PC-3 (cell line): ENCODE data around the gene ILKAP. TPM values are rescaled to one million over a fixed set of nuclear protein-coding genes. Genes with fewer than 3 reads are reported as not detected.

Source experiments
- ATAC-seq: fragments of 200-7000 bp; cut with Tn5 transposase; 2 replicates; pipeline ENCODE4 v1.9.1; 2020; ENCODE audit warnings: mild to moderate bottlenecking, moderate library complexity
- BruUV-seq: library from RNA; stranded (reverse); fragments of 400-500 nt; replicated peaks from 2 replicates; lab custom pipeline; 2021; lab: Mats Ljungman, UMichigan
- CTCF ChIA-PET: fragments of 300-600 bp; sonication (Branson Sonifier 250); formaldehyde crosslinking; loops from one replicate; lab custom pipeline; 2022; ENCODE audit warnings: antibody characterized with exemption; lab: Charles Lee
- POLR2A ChIA-PET: fragments of 300-600 bp; sonication (Branson Sonifier 250); formaldehyde crosslinking; loops from one replicate; lab custom pipeline; 2022; ENCODE audit warnings: antibody characterized with exemption; ENCODE audit not compliant: unreplicated experiment; lab: Charles Lee
- DNase-seq: peaks from one replicate; pipeline ENCODE4 v3.0.0-alpha.2; 2015
- H2AFZ ChIP-seq: fragments of 300-600 bp; sonication (generic); 2 replicates; pipeline ENCODE4 v1.6.0; 2016; ENCODE audit warnings: antibody characterized with exemption, low read length
- H3F3A ChIP-seq: fragments of 300-600 bp; sonication (generic); one replicate; pipeline ENCODE4 v1.6.0; 2017; ENCODE audit warnings: antibody characterized with exemption, low read length, control low read depth, mild to moderate bottlenecking; ENCODE audit not compliant: unreplicated experiment
- H3K27ac ChIP-seq: fragments of 300-600 bp; sonication (generic); 2 replicates; pipeline ENCODE4 v1.5.1; 2016; ENCODE audit warnings: mild to moderate bottlenecking, low read length
- H3K27me3 ChIP-seq: fragments of 300-600 bp; sonication (generic); 2 replicates; pipeline ENCODE4 v1.6.1; 2016; ENCODE audit warnings: low read length, mixed read lengths
- H3K36me3 ChIP-seq: fragments of 300-600 bp; sonication (generic); 2 replicates; pipeline ENCODE4 v1.6.1; 2016; ENCODE audit warnings: low read depth, mixed run types, low read length, mixed read lengths
- H3K4me1 ChIP-seq: fragments of 300-600 bp; sonication (generic); 2 replicates; pipeline ENCODE4 v1.5.1; 2016; ENCODE audit warnings: low read length; ENCODE audit not compliant: insufficient read depth
- H3K4me2 ChIP-seq: fragments of 300-600 bp; sonication (generic); 2 replicates; pipeline ENCODE4 v1.6.0; 2016; ENCODE audit warnings: low read length
- H3K4me3 ChIP-seq: fragments of 300-600 bp; sonication (generic); 2 replicates; pipeline ENCODE4 v1.5.1; 2016; ENCODE audit warnings: mild to moderate bottlenecking, low read length, mixed read lengths
- H3K79me2 ChIP-seq: fragments of 300-600 bp; sonication (generic); 2 replicates; pipeline ENCODE4 v1.6.1; 2017; ENCODE audit warnings: low read length, mixed read lengths
- H3K9ac ChIP-seq: fragments of 300-600 bp; sonication (generic); 2 replicates; pipeline ENCODE4 v1.6.0; 2016; ENCODE audit warnings: mild to moderate bottlenecking, low read length
- H3K9me2 ChIP-seq: fragments of 300-600 bp; sonication (generic); replicated peaks from 2 replicates; pipeline ENCODE4 v1.6.1; 2016; ENCODE audit warnings: mixed run types, low read length, mixed read lengths
- H3K9me3 ChIP-seq: fragments of 300-600 bp; sonication (generic); 2 replicates; pipeline ENCODE4 v1.6.1; 2016; ENCODE audit warnings: low read length, mixed read lengths
- H4K20me1 ChIP-seq: fragments of 300-600 bp; sonication (generic); 2 replicates; pipeline ENCODE4 v1.6.1; 2016; ENCODE audit warnings: low read length, mixed read lengths
- EZH2 ChIP-seq: fragments of 300-600 bp; sonication (generic); IDR thresholded peaks from one replicate; pipeline ENCODE4 v1.6.1; 2017; ENCODE audit warnings: antibody characterized with exemption, mild to moderate bottlenecking, low read length; ENCODE audit not compliant: unreplicated experiment
- EZH2phosphoT487 ChIP-seq: fragments of 300-600 bp; sonication (generic); IDR thresholded peaks from 2 replicates; pipeline ENCODE4 v1.6.1; 2018; ENCODE audit warnings: mild to moderate bottlenecking, antibody characterized with exemption, low read length, borderline replicate concordance
- intact Hi-C: fragments of 100-400 bp; cut with micrococcal nuclease; formaldehyde crosslinking; loops from 2 replicates; pipeline ENCODE4 v1.9.0; 2023
- total RNA-seq: library from RNA; depleted of rRNA; stranded (reverse); fragments of >200 nt; gene quantifications from 2 replicates; pipeline ENCODE4 v1.2.3, GENCODE V29; 2014
- TF ChIP-seq, protein P1 (sequence below): fragments of 300-600 bp; sonication (generic); conservative IDR thresholded peaks from 2 replicates; pipeline ENCODE4 v1.5.1; 2017; ENCODE audit warnings: antibody characterized with exemption, low read depth, mild to moderate bottlenecking, low read length

Gene ILKAP
- total RNA-seq, 1 experiment from 2014 or later = 30.7 TPM

DNA sequence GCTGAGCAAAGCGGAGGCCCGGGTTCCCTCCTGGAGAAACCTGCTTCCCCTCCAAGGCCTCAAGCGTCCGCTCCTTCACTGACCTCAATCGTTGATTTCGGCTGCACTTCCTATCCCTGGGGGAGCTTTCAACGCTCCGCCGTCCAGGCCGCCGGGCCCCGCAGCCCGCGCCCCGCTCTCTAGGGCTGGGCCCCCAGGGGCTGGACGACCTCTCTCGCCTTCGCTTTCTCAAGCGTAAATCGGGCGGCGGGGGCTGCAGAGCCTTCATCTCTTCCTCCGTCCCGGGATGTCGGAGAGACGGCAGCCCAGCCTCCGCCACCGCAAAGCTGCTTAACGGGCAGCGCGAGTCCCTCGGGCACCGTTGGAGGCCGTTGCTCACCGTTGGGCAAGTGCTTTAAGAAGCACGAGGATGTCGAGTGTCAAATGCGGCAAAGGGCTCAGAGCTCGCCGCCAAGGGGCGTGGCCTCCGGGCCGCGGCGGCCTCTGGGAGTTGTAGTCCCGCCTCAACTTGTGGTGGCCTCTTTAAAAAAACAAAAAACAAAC, 27.8 kb upstream of the ILKAP start:
- H4K20me1 ChIP-seq = no peaks in the 10 kb centered on the region
- BruUV-seq = no TSS peak
- ATAC-seq (no peak), DNase-seq (no peak)
- H3K36me3 ChIP-seq = no peaks in the 10 kb centered on the region
- no peaks in the 10 kb centered on the region for H3K27me3 ChIP-seq
- H2AFZ ChIP-seq = no peak overlapping the region
- H3K4me3 ChIP-seq = no peak overlapping the region
- POLR2A ChIA-PET = no interaction called here
- no peaks in the 10 kb centered on the region for H3K4me1 ChIP-seq
- no peak overlapping the region for H3K27ac ChIP-seq
- no peak overlapping the region for H3K4me2 ChIP-seq
- H3K9me3 ChIP-seq = no peaks in the 10 kb centered on the region
- no peak overlapping the region for H3K9ac ChIP-seq
- no peaks in the 10 kb centered on the region for H3F3A ChIP-seq
- no peaks in the 10 kb centered on the region for H3K79me2 ChIP-seq
- no peaks in the 10 kb centered on the region for H3K9me2 ChIP-seq
- intact Hi-C loops = no loop called here
- CTCF ChIA-PET = no interaction called here
- TF ChIP-seq EZH2phosphoT487 (no peak), EZH2 (no peak)
- TF ChIP-seq, protein P1, sequence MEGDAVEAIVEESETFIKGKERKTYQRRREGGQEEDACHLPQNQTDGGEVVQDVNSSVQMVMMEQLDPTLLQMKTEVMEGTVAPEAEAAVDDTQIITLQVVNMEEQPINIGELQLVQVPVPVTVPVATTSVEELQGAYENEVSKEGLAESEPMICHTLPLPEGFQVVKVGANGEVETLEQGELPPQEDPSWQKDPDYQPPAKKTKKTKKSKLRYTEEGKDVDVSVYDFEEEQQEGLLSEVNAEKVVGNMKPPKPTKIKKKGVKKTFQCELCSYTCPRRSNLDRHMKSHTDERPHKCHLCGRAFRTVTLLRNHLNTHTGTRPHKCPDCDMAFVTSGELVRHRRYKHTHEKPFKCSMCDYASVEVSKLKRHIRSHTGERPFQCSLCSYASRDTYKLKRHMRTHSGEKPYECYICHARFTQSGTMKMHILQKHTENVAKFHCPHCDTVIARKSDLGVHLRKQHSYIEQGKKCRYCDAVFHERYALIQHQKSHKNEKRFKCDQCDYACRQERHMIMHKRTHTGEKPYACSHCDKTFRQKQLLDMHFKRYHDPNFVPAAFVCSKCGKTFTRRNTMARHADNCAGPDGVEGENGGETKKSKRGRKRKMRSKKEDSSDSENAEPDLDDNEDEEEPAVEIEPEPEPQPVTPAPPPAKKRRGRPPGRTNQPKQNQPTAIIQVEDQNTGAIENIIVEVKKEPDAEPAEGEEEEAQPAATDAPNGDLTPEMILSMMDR = no peak

GRCh38 chr2:238230699-238231098, 27.2 kb upstream of the ILKAP start:
- BruUV-seq = no TSS peak
- H3K4me3 ChIP-seq = no peak overlapping the region
- intact Hi-C loops = no loop called here
- H3K9me2 ChIP-seq = no peaks in the 10 kb centered on the region
- no peak overlapping the region for H3K4me2 ChIP-seq
- DNase-seq (no peak), ATAC-seq (no peak)
- no peak overlapping the region for H3K27ac ChIP-seq
- no peak overlapping the region for H3K9ac ChIP-seq
- ChIA-PET POLR2A (no interaction called here), CTCF (no interaction called here)
- no peaks in the 10 kb centered on the region for H3K36me3 ChIP-seq
- no peaks in the 10 kb centered on the region for H3K27me3 ChIP-seq
- H3K4me1 ChIP-seq = no peaks in the 10 kb centered on the region
- no peak for TF ChIP-seq EZH2
- TF ChIP-seq, protein P1 = no peak
- TF ChIP-seq EZH2phosphoT487 = no peak
- no peaks in the 10 kb centered on the region for H3F3A ChIP-seq
- no peaks in the 10 kb centered on the region for H3K79me2 ChIP-seq
- no peaks in the 10 kb centered on the region for H3K9me3 ChIP-seq
- no peak overlapping the region for H2AFZ ChIP-seq
- no peaks in the 10 kb centered on the region for H4K20me1 ChIP-seq

- BruUV-seq = no TSS peak
- intact Hi-C loops = no loop called here
- no peak overlapping the region for H3K27ac ChIP-seq
- ChIA-PET POLR2A (no interaction called here), CTCF (no interaction called here)
- H3K9me2 ChIP-seq = no peaks in the 10 kb centered on the region
- ATAC-seq (no peak), DNase-seq (no peak)
- no peaks in the 10 kb centered on the region for H4K20me1 ChIP-seq
- TF ChIP-seq EZH2 (no peak), EZH2phosphoT487 (no peak)
- TF ChIP-seq, protein P1 = no peak
- H3K4me3 ChIP-seq = no peak overlapping the region
- no peaks in the 10 kb centered on the region for H3K79me2 ChIP-seq
- no peak overlapping the region for H3K4me2 ChIP-seq
- no peaks in the 10 kb centered on the region for H3F3A ChIP-seq
- no peaks in the 10 kb centered on the region for H3K36me3 ChIP-seq
- no peaks in the 10 kb centered on the region for H3K9me3 ChIP-seq
- no peaks in the 10 kb centered on the region for H3K27me3 ChIP-seq
- no peaks in the 10 kb centered on the region for H3K4me1 ChIP-seq
- H2AFZ ChIP-seq = no peak overlapping the region
- no peak overlapping the region for H3K9ac ChIP-seq
Observed at GRCh38 chr2:238228700-238229099, 25.2 kb upstream of the ILKAP start.
